HG02970 (cell line): ENCODE results near the gene URI1.
A peak's percentile ranks its signal among the peaks of the same experiment; 100 is the strongest.
"Not testable (repeated sequence)": the region's sequence is repeated elsewhere in the genome, so short reads cannot be mapped to it uniquely, and the experiment has no call there.

Experiments used
- ATAC-seq: cut with Tn5 transposase; IDR thresholded peaks from one replicate; pipeline ENCODE4 v1.9.1; 2021; ENCODE audit warnings: mild to moderate bottlenecking, moderate library complexity, moderate number of reproducible peaks; ENCODE audit not compliant: unreplicated experiment, low FRiP score

Gene URI1

DNA sequence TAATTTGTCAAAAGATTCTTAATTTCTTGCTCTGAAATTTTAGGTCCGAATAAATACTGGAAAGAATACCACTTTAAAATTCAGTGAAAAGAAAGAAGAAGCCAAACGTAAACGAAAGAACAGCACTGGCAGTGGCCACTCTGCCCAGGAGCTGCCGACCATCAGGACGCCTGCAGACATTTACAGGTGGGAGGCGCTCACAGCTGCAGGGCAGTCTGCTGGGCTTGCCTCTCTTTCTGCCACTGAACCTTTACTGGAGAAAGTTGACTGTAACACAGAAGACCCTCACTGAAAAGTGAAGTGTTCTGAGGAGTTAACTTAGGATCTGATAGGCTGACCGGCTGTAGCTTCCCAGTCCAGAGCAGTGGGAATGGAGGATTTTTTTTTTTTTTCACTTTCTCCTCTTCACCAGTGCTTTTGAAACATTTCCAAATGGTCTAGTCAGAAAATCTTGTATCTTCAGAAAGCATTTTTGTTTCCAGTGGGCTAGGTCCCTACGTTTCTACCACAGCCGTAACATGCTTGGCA, 69.1 kb downstream of the URI1 start:
- ATAC-seq, result no peak

DNA sequence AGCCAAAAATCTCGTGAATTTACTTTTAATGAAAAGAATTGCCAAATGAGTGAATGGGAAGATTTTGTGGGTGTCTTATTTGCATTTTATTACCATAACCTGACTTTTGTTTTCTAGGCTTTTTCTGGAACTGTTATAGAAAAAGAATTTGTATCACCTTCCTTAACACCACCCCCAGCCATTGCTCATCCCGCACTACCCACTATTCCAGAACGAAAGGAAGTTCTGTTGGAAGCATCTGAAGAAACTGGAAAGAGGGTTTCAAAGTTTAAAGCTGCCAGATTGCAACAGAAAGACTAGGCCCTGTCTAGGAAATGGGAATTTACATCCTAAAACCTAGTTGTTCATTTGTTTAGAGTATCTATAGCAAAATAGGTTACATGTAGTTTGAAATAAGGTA, 72.7 kb downstream of the URI1 start:
- no peak for ATAC-seq

DNA sequence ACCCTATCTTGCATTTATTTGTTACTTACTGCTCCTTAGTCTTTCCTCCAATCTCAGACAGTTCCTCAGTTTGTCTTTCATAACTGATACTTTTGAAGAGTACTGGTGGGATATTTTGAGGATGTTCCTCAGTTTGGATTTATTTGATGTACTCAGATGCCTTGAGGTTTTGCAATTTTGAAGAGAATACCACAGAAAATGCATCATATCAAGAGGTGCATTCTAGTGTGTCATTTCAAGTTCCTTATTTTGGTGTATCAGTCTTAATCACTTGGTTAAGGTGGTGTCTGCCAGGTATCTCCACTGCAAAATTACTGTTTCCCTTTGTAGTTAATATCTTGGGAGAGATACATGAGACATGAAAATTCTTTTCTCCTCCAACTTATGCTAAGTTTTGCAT, 75.1 kb downstream of the URI1 start:
- ATAC-seq, result no peak

DNA sequence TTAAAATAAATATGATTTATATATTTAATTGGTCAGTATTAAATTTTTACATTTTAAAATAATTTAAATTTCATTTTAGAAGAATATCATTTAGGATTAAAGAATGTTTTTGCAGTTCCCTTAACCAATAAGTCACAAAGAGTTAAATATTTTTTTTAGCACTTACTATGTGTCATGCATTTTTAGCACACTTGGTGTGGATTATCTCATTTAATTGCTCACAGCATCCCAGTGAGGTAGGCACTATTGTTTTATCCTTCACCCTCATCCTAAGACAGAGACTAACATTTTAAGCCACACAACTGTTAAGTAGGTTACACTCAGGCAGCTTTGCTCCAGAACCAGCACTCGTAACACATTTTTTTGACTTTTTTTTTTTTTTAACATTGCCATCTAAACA, 78.2 kb downstream of the URI1 start:
- ATAC-seq, result no peak

DNA sequence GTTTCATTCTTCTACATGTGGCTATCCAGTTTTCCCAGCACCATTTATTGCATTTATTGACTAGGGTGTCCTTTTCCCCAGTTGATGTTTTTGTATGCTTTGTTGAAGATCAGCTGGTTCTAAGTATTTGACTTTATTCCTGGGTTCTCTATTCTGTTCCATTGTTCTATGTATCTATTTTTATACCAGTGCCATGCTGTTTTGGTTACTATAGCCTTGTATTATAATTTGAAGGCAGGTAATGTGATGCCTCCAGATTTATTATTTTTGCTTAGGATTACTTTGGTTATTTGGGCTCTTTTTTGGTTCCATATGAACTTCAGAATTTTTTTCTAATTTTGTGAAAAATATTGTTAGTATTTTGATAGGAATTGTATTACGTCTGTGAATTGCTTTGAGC, 80.6 kb downstream of the URI1 start:
- ATAC-seq, result no peak

DNA sequence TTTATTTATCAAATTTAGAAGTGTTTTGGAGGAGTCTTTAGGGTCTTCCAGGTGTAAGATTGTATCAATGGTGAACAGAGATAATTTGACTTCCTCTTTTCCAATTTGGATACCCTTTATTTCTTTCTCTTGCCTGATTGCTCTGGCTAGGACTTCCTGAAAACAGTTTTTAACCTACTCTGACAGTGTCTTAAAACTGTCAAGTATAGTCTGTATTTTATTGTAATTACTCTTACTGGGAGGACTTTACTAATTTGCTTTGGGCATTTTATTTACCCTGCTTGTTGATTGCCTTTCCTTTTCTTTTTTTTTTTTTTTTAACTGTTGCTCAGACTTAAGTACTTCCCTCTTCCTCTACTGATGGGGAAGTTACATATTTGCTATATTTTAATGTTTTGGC, 81.3 kb downstream of the URI1 start:
- ATAC-seq, result no peak

DNA sequence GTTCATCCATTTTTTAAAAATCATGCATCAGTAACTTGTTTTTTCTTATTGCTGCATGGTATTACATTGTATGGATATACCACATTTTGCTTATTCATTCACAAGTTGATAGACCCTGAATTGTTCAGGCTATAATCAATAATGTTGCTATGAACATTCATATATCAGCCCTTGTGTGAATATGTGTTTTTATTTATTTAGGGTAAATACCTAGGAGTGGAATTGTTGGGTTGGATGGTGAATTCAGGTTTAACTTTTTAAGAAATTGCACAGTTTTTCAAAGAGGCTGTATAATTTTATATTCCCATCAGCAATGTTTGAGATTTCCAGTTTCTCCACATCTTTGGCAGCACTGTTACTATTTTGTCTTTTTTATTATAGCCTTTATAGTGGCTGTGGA, 82.1 kb downstream of the URI1 start:
- no peak for ATAC-seq

DNA sequence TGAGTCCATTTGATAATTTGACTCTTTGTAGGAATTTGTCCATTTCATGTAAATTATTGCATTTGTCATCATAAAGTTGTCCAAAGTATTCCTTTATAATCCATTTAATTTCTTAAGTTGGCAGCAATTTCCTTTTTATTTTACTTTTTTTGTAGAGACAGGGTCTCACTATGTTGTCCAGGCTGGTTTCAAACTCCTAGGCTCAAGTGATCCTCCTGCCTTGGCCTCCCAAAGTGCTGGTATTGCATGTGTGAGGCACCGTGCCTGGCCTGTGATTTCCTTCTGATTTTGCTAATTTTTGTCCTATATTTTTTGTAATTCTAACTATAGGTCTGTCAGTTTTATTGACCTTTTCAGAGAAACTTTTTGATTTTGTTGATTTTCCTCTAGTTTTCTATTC, 84.9 kb downstream of the URI1 start:
- no peak for ATAC-seq

DNA sequence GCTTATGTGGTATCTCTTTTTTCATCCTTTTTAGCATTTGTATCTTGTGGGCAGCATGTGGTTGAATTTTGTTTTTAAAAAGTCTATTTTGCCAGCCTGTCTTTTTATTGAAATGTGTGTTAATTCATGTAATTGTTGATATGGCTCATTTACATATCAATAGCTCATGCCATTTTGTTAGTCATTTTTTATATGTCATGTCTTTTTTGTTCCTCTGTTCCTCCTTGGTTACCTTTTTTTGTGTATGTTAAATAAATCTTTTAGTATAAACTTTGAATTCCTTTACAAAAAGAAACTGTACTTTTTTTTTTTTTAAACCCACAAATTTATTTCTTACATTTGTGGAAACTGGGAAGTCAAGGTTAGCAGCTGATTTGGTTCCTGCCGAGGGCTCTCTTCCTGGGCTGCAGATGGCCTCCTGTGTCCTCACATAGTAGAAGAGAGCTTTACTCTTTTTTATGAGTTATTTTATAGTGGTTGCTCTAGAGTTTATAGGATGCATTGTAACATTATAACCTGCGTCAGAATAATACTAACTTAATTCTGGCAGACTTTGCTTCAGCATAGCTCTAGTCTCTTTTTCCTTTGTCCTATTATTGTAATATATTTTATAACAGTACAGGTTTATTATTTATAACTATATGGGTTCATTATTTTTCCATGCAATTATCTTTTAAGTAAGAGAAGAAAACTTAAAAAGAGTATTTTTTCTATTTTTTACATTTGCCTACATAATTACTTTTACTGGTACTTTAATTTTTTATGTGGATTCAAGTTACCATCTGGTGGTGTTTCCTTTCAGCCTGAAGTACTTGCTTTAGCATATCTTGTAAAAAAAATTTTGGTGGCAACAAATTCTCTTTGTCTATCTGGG, 86.3 kb downstream of the URI1 start:
- ATAC-seq, result no peak

DNA sequence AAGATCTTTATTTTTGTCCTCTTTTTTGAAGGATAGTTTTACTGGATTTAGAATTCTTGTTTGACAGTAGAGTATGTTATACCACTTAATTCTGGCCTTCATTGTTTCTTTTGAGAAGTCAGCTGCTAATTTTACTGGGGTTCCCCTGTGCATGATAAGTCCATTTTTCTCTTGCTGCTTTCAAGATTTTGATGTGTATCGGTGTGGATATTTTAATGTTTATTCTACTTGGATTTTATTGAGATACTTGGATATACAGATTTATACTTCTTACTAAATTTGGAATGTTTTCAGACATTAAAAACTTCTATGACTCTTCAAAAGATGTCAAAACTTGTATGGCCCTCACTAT, 86.9 kb downstream of the URI1 start:
- ATAC-seq, result no peak

DNA sequence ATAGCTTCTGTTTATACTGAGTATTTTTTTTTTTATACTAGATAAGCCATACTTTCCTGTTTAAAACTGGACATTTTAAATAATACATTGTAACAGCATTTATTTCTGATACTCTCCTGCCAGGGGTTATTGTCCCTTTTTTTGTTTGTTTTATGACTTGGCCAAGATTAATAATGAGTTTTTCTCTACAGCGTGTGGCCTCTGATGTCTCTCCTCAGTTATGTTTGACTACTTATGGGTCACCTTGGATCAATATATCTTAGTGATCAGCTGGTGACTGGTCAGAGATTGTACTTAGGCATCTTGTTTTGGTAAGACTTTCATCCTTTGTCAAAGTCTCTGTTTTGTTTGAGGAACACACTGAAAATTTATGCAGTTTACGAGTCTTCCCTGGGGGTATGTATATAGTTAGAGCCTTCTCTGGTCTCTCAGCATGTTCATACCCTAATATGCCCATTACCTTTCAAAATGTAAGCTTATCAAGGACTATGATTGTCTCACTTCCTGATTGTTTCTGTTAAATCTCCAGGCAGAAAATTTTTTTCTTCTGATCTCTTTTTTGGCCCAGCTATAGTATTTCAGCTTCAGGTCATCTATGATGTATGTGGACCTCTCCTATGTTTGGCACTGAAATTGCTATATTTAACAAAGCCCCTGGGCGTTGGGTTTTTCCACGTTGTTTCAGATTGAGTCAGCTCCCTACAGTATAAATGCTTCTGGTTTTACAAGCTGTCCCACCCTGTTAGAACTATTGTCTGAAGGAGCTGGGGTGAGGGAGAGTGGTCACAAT, 87.9 kb downstream of the URI1 start:
- peak; percentile 62 for ATAC-seq

DNA sequence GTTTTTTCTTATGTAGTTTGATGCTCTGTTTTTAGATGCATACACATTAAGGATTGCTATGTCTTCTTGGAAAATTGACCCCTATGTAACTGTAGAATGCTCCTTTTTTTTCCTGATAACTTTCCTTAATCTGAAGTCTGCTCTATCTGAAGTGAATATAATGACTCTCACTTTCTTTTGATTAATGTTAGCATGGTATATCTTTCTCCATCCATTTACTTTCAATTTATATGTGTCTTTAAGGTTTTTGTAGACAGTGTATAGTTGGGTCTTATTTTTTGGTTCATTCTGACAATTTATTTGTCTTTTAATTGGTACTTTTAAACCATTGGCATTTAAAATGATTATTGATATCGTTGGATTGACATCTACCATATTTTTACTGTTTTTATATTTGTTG, 92.3 kb downstream of the URI1 start:
- ATAC-seq, result no peak

DNA sequence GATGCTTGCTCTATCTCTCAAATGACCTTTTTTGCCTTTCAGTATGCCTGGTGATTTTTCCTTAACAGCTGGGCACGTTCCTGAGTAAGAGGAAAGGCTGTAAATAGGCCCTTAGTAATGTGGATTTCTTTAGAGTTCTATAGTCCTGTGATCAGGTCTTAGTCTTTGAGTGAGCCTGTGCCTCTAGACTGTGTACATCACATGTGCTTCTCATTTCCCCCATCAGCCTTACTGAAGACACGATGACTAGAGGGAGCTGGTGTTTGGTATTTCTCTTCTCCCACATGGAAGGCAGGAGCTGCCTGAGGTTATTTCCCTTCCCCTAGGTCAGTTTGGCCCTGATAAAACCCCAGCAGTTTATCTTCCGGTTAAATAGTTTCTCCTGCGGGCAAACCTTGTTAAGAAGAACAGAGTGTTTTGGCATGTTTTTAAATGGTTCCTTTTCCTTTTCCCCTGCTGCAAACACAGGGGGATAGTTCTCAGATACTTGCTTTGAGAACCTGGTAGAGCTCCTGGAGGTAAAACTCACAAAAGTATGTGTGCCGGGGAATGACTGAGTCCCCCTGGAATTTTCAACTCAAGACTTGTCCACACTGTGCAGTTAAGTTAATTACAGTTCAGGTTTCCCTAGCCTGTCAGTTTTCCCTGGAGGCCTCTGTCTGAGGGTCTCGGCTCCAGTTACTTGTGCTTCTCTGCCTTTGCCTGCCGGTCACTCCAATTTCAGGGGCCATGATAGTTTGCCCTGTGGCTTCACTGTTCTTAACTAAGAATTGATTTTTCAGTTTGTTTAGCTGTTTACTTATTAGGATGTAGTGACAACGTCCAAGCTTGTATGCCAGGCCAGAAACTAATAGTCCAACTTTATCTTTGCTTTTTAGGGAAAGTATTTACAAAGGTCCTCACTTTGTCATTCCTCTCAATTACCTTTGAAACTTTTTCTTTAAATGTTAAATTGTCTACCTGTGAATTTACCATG, 94.4 kb downstream of the URI1 start:
- ATAC-seq, result no peak

DNA sequence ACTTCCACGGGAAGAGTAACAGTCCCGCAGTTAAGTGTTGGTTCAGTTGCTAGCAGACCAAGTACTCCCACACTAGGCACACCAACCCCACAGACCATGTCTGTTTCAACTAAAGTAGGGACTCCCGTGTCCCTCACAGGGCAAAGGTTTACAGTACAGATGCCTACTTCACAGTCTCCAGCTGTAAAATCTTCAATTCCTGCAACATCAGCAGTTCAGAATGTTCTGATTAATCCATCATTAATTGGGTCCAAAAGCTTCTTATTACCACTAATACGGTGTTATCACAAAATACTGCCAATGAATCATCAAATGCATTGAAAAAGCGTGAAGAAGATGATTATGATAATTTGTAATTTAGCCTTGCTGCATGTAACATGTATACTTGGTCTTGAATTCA, 95.8 kb downstream of the URI1 start:
- ATAC-seq, result no peak

DNA sequence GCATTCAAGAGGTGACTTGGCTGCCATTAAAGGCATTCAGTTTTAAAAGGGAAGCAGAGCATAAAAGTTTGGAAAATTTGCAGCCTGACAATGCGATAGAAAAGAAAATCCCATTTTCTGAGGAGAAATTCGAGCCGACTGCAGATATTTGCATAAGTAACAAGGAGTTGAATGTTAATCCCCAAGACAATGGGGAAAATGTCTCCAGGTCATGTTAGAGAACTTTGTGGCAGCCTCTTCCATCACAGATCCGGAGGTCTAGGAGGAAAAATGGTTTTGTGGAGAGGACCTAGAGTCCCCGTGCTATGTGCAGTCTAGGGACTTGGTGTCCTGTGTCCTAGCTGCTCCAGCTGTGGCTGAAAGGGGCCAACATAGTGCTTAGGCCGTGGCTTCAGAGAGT, 99.9 kb downstream of the URI1 start:
- ATAC-seq, result not testable (repeated sequence)

DNA sequence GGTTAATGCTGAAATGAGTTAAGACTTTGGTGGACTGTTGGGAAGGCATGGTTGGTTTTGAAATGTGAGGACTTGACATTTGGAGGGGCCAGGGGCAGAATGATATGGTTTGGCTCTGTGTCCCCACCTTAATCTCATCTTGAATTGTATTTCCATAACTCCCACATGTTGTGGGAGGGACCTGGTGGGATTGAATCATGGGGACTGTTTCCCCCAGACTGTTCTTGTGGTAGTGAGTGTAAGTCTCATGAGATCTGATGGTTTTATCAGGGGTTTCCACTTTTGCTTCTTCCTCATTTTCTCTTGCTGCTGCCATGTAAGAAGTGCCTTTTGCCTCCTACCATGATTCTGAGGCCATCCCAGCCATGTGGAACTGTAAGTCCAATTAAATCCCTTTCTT, 101.0 kb downstream of the URI1 start:
- ATAC-seq, result not testable (repeated sequence)

DNA sequence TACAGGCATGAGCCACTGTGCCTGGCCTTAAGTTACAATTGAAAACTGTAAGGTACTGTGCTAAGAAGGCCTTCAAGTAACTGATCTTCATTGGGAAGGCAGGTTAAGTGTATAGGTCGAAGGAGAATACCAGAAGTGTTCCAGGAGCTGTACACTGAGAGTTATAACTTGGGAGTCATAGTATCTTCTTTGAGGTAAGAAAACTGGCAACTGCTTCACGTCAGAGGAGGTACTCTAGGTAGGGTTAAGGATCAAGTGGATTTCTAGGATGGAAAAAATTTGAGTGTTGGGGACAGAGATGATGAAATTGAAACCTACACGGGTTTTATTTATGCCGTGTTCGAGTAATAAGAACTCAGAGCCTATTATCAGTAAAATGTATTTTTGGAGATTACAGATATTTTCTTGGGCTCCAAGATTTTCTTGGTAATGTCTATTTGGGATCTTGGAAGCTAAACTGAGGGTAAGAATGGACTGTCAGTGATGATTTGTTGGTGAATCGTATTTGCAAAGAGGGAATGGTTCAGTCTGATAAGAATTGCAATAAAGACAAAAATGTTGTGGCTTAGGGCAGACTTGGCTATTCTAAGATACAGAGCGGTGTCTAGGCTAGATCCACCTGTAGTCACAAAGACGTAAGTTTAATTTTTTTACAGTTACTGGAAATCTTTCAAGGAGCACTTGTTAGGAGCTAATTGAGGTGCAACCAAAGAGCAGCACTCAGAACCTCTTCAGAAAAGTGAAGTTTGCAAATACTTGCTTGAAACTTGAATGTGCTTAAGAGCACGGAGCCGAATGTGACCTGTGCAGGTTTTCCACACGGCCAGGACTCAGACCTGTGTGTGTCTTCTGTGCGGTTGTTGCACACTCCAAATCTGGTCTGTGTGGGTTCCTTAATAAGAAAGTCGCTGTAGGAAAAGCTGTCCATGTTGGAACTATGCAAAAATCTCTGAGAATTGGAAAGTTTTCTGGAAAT, 102.5 kb downstream of the URI1 start:
- no peak for ATAC-seq

DNA sequence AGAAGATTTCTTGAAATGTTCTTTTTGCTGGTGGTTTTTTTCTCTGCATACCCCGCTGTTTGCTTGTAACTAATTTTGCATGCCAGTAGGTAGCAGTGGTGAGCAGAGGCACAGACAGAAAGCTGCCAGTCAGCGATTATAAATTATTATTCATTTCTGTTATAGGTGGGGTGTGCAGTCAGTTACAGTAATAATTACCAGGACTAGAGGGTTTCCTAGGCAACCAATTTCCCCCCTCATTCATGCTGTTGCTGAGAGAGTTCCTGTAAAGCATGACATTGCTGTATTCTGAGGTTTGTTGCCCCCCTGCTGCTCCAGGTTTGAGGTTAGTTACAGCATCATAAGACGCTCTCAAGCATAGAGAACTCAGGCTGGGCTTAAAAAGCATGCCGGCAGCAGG, 104.5 kb downstream of the URI1 start:
- no peak for ATAC-seq

DNA sequence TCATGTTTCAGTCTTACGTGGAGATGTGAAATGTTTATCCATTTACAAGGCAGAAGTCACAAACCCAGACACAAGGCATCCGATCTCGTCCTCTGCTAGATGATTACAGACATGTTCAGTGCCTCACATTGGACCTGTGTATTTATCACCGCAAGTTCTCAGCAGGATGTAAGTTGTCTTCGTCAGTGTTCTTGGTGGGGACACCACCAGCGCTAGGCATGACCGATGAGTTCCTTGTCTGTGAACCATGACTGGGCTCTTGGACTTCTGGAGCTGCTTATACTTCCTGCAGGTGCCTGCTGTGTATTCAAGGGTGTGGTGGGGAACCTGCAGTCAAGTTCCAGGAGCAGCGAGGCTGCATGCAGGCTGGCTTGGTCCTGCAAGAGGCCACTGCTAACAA, 105.4 kb downstream of the URI1 start:
- no peak for ATAC-seq
